Measurements from ENCODE around the gene WDR88.

DNA sequence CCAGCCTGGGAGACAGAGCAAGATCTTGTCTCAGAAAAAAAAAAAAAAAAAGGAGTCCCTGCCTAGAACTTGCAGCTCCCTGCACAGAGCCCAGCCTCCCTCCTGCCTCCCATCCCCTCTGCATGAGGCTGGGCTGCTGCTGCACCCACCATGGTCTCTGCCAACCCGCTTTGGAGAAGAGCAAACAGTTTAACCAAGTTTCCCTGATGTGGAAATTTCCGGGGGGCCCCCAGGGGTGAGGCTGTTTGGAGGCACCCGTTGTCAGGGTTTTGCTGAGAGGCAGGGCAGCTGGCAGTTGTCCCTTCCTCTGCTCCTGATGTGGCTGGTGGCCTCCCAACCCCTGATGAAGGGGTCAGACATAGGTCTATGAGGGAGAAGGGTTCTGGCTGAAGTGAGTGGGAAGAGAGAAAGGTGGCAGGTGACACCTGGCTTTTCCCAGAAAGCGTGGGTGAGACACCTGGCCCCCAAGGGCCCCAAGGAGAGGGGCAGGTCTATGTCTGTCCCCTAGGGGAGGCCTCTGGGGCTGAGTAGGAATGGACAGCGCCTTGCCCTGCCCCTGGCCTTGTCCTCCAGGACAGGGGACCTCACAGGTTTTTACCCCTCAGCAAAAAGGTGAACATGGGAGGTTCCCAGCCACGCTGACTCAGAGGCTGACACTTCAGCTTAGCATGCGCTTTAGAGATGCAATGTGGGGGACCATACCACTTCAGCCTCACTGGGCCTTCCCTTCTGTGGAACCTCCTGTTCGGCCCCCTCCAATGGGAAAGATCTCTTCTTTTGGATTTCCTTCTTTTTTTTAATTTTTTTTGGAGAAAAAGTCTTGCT lies 67.7 kb downstream of the WDR88 start:
- no peak for TF ChIP-seq POLR2A (IDR thresholded peaks at IDR 0.05)
- TF ChIP-seq, protein P1, sequence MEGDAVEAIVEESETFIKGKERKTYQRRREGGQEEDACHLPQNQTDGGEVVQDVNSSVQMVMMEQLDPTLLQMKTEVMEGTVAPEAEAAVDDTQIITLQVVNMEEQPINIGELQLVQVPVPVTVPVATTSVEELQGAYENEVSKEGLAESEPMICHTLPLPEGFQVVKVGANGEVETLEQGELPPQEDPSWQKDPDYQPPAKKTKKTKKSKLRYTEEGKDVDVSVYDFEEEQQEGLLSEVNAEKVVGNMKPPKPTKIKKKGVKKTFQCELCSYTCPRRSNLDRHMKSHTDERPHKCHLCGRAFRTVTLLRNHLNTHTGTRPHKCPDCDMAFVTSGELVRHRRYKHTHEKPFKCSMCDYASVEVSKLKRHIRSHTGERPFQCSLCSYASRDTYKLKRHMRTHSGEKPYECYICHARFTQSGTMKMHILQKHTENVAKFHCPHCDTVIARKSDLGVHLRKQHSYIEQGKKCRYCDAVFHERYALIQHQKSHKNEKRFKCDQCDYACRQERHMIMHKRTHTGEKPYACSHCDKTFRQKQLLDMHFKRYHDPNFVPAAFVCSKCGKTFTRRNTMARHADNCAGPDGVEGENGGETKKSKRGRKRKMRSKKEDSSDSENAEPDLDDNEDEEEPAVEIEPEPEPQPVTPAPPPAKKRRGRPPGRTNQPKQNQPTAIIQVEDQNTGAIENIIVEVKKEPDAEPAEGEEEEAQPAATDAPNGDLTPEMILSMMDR (IDR thresholded peaks at IDR 0.05): no peak

Measured in transverse colon (tissue), 3 donors.